Skeletal muscle tissue (tissue), 5 donors: ENCODE measurements around the gene UPK3B. TPM values are rescaled to one million over a fixed set of nuclear protein-coding genes. Genes with fewer than 3 reads are reported as not detected.
"Not testable (repeated sequence)": the region's sequence is repeated elsewhere in the genome, so short reads cannot be mapped to it uniquely, and the experiment has no call there.

ENCODE experiments used
- H3K27ac ChIP-seq: one replicate; pipeline ENCODE4 v1.7.0; 2013; ENCODE audit warnings: mild to moderate bottlenecking, low read depth, low read length, inconsistent platforms
- H3K27me3 ChIP-seq, 3 donors: one replicate each; pipeline ENCODE4 v1.7.0; 2013; ENCODE audit warnings: low read length in 3 of 3; ENCODE audit not compliant: control insufficient read depth in 3 of 3, insufficient read depth in 3 of 3
- H3K36me3 ChIP-seq, 3 donors: one replicate each; pipeline ENCODE4 v1.7.0; 2013; ENCODE audit warnings: low read length in 3 of 3; ENCODE audit not compliant: control insufficient read depth in 3 of 3, insufficient read depth in 3 of 3
- H3K4me1 ChIP-seq, 3 donors: one replicate each; pipeline ENCODE4 v1.7.0; 2013; ENCODE audit warnings: low read length in 3 of 3, mild to moderate bottlenecking in 3 of 3; ENCODE audit not compliant: control insufficient read depth in 3 of 3, insufficient read depth in 3 of 3
- H3K4me3 ChIP-seq, 3 donors: one replicate each; pipeline ENCODE4 v1.7.0; 2013; ENCODE audit warnings: low read length in 3 of 3
- H3K9ac ChIP-seq, 3 donors: one replicate each; pipeline ENCODE4 v1.7.0; 2013; ENCODE audit warnings: low read length in 3 of 3, mild to moderate bottlenecking in 3 of 3, moderate library complexity in 2 of 3, low read depth in 1 of 3
- H3K9me3 ChIP-seq, 3 donors: one replicate each; pipeline ENCODE4 v1.7.0; 2013; ENCODE audit warnings: low read length in 3 of 3; ENCODE audit not compliant: control insufficient read depth in 3 of 3
- small RNA-seq: library from RNA; depleted of rRNA; stranded (forward); fragments of <200 nt; gene quantifications from one replicate; pipeline ENCODE3, GENCODE V24; 2014
- total RNA-seq: library from RNA; depleted of rRNA; stranded (reverse); fragments of >200 nt; gene quantifications from one replicate; pipeline ENCODE4 v1.2.3, GENCODE V29; 2014
- donor health status: Osteomylitis.

The UPK3B gene
- total RNA-seq, 1 donor from 2014 or later, result not detected

DNA sequence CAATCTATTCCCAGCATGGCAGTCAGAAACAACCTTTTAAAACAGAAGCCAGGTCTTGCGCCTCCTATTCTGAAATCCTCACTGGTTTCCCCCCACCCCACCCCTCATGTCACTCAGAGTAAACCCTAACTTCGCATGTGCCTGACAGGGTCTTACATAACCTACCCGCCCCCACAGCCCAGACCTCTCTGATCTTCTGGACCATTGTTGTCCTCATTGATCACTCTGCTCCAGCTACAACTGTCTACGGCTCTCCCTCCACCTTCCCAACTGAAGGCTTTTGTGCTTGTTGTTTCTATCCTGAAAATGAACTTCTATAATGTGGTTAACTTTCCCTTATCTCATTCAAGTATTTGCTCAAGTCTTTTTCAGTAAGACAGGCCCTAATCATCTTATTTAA lies 49.8 kb downstream of the UPK3B start:
- H3K27me3 ChIP-seq, H3K9ac ChIP-seq, H3K4me3 ChIP-seq, H3K36me3 ChIP-seq, H3K9me3 ChIP-seq, H3K4me1 ChIP-seq, H3K27ac ChIP-seq: not testable (repeated sequence)

- not testable (repeated sequence) for H3K27me3 ChIP-seq, H3K4me3 ChIP-seq, H3K9ac ChIP-seq, H3K36me3 ChIP-seq, H3K27ac ChIP-seq, H3K4me1 ChIP-seq, H3K9me3 ChIP-seq
These were observed 51.0 kb downstream of the UPK3B start for GRCh38 chr7:76561342-76561741.

DNA sequence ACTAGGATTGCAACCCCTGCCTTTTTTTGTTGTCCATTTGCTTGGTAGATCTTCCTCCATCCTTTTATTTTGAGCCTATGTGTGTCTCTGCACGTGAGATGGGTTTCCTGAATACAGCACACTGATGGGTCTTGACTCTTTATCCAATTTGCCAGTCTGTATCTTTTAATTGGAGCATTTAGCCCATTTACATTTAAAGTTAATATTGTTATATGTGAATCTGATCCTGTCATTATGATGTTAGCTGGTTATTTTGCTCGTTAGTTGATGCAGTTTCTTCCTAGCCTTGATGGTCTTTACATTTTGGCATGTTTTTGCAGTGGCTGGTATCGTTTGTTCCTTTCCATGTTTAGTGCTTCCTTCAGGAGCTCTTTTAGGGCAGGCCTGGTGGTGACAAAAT lies 54.6 kb downstream of the UPK3B start:
- not testable (repeated sequence) for H3K4me1 ChIP-seq, H3K9me3 ChIP-seq, H3K27me3 ChIP-seq, H3K9ac ChIP-seq, H3K27ac ChIP-seq, H3K4me3 ChIP-seq, H3K36me3 ChIP-seq

Small RNA genes lying within 50 kb of the gene (small RNA-seq; reads per million reads assigned to genes)
- not detected for gene RF00019

Other genes starting within 250 kb of the UPK3B start
- gene HSPB1, start 207.9 kb upstream of the UPK3B start, total RNA-seq, result 80.4 TPM
- gene YWHAG, start 151.6 kb upstream of the UPK3B start, total RNA-seq, result 86.1 TPM
- 1.0 TPM for gene SSC4D, start 100.9 kb upstream of the UPK3B start, total RNA-seq
- not detected for gene ZP3, start 85.6 kb upstream of the UPK3B start, total RNA-seq
- 4.2 TPM for gene DTX2, start 48.8 kb upstream of the UPK3B start, total RNA-seq
- not detected for gene SPDYE16, start 32.7 kb downstream of the UPK3B start, total RNA-seq
- 4.2 TPM for gene POMZP3, start 116.7 kb downstream of the UPK3B start, total RNA-seq